ENCODE data around the gene TCFL5.

- TF ChIP-seq SREBF2 (IDR thresholded peaks at IDR 0.05; ENCODE audit: low read length) (no peak), NRF1 (conservative IDR thresholded peaks at IDR 0.05; ENCODE audit: low read depth, low read length) (no peak), SRF (IDR thresholded peaks at IDR 0.05; ENCODE audit: low read depth in 2 of 2, low read length in 2 of 2) (no peak), MLLT1 (IDR thresholded peaks at IDR 0.05) (no peak), EZH2 (IDR thresholded peaks at IDR 0.05; ENCODE audit: borderline replicate concordance, control insufficient read depth, low read depth, low read length) (no peak), RAD21 (IDR thresholded peaks at IDR 0.05; ENCODE audit: insufficient read depth, low read depth, low read length) (no peak), RFX5 (IDR thresholded peaks at IDR 0.05; ENCODE audit: low read depth, low read length) (no peak)
Observed at GRCh38 chr20:62876902-62877816, 15.5 kb upstream of the TCFL5 start.
